Dermis microvascular lymphatic vessel endothelial cell (primary cell): ENCODE results near the gene FOXQ1. TPM values are rescaled to one million over a fixed set of nuclear protein-coding genes. Genes with fewer than 3 reads are reported as not detected.

Source experiments
- DNase-seq, 2 donors: peaks; one replicate each; pipeline versions ENCODE4 v3.0.0 to v3.0.0-alpha.2; 2010; ENCODE audit warnings: low read depth in 2 of 2
- total RNA-seq: library from RNA; depleted of rRNA; stranded (reverse); fragments of >200 nt; gene quantifications from 2 replicates; pipeline ENCODE4 v1.2.1, GENCODE V29; 2014

FOXQ1 gene, protein sequence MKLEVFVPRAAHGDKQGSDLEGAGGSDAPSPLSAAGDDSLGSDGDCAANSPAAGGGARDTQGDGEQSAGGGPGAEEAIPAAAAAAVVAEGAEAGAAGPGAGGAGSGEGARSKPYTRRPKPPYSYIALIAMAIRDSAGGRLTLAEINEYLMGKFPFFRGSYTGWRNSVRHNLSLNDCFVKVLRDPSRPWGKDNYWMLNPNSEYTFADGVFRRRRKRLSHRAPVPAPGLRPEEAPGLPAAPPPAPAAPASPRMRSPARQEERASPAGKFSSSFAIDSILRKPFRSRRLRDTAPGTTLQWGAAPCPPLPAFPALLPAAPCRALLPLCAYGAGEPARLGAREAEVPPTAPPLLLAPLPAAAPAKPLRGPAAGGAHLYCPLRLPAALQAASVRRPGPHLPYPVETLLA
- not detected in 2 replicates for total RNA-seq

DNA sequence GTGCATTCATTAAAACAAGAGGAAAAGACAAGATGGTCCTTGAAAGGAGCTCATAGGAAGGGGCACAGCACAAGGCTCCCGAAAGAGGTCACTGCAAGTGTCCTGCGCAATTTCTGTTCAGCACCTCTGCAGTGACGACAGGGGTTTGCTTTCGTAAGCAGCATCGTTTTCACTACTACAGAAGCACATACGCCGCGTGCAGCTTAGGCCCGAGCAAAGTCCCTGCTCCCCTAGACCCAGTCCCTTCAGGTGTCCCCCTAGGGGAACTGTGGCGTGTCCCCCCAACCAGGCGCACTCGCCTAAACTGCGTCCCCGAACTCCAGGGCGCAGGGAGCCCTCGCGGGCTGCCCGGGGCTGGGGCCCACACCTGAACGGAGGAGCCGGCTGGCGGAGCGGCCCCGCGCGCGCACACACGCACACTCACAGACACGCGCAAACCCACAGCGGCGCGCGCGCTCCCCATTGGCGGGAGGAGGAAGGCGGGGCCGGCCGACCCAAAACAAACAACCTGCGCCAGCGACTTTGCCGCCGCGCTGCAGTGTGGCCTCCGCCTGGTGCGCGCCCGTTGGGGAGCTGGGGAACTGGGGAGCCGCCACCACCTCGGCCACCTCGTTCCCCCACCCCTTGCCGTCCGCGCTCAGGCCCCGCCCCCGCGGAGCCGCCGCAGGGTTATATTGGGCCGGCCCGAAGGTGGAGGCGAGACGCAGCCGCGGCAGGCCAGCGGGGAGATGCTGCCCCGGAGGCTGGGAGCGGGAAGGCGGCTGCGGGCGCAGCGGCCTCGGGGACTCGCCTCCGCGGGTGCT is at the start of gene FOXQ1:
FOXQ1 (plus strand) TSS at position 699 of the 803 bp plus-strand sequence. CDS start 607 bp downstream, outside the sequence.
- no peak for DNase-seq

DNA sequence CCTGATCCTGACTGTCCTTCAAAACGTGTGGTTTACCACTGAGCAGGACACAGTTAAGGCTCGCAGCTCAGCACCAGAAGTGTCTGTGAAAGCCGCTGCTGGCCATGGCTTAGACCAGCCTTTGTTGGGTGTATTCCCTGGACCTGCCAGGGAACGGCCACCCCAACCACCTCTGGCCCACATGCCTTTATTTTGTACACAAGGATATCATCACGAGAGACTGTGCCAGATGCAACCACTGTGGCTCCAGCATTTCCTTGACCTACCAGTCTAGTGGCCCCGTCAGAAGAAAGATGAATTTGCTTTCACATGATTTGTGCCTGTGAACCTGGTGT is 49.2 kb upstream of the FOXQ1 start:
- DNase-seq, result no peak

DNA sequence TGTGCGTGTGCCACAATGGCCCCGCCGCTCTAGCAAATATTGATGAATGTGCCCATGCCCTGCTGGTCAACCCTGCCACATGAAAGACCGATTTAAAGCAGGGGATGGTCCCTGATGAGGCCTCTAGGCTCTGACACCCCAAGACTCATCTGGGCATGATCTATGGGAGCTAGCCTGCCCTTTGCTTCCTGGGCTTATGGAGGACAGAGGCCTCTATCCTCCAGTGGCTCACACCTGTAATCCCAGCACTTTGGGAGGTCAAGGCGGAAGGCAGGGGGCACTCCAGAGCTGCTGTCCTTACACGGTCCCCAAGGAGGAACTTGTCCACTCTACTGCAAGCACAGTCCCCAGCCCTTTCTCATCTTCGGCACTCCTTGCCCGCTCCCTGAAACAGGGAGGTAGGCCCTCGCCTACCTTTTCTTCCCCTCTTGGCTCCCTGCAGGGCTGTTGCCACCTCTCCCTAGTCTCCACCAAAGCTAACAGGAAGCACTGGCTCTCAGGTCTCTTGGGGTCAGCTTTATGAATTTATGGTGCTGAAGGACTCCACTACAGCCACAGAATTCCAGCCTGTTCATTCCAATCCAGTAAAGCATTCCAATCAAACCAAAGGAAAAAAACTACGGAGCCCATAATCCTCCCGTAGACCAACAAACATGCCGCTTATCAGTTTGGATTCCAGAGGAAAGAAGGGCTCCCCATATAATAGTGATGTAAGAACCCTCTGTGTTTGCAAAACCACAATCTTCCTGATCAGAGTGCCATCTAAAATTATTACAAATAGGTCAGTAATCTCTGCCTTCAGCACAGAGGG is 48.7 kb upstream of the FOXQ1 start:
- DNase-seq, result no peak

DNA sequence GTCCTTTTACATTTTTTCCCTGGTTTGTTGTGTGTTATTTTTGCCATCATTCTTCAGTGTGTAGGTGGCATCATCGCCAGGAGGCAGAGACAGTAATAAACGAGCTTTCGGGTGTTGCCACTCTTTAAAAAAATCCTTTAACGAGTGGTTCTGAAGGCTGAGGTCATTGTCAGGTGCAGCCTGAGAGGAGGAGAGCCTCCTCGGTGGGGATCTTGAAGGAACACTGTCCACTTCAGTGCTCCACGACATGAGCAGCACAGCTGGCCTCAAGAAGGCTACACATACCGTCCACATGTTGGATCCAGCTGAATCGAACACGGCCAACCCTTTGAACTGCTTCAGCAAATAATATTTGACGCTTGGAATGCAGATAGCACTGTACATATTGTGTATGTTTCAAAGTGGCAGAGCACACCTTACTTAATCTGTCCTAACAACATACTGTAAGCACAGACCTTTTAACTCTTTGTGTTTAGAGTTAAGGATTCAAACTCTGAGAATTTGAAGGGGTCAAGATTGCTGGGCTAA is 48.0 kb upstream of the FOXQ1 start:
- no peak for DNase-seq

DNA sequence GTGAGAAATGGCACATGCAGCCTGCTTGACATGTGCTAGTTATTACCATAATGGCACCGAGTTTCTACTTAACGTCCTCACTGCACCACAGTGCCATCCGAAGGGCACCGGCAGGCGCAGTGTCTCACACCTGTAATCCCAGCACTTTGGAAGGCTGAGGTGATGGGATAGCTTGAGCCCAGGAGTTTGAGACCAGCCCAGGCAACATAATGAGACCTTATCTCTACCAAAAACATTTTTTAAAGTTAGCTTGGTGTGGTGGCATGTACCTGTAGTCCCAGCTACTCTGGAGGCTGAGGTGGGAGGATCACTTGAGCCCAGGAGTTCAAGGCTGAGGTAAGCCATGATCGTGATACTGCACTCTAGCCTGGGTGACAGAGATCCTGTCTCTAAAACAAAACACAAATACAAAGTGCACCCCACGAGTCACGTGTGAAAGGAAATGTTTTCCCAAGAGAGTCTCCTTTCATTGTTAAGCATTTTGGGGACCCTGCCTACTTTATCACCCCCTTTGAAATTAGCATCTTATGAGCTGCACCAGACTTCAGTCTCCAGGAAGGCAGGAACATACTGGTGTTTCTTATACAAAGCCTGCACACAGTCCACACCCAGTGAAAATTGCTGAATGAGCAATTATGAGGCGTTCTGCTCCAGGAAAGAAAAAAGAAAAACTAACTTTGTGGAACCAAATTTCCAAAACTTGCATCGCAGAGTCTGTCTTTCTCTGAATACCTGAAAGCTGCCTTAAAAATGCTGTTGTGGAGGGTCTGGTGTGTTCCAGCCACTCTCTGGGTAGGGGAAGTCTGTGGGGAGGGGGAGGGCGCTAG is 47.1 kb upstream of the FOXQ1 start:
- DNase-seq, result no peak

DNA sequence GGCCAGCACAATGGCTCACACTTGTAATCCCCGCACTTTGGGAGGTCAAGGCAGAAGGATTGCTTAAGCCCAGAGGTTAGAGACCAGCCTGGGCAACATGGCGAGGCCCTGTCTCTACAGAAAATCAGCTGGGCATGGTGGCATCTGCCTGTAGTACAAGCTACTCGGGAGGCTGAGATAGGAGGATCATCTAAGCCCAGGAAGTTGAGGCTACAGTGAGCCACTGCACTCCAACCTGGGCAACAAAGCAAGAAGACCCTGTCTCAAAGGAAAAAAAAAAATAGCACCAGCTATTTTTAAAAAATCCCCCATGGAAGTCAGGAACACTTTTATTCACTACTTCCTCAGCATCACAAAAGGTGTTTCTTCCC is 45.2 kb upstream of the FOXQ1 start:
- DNase-seq, result no peak

DNA sequence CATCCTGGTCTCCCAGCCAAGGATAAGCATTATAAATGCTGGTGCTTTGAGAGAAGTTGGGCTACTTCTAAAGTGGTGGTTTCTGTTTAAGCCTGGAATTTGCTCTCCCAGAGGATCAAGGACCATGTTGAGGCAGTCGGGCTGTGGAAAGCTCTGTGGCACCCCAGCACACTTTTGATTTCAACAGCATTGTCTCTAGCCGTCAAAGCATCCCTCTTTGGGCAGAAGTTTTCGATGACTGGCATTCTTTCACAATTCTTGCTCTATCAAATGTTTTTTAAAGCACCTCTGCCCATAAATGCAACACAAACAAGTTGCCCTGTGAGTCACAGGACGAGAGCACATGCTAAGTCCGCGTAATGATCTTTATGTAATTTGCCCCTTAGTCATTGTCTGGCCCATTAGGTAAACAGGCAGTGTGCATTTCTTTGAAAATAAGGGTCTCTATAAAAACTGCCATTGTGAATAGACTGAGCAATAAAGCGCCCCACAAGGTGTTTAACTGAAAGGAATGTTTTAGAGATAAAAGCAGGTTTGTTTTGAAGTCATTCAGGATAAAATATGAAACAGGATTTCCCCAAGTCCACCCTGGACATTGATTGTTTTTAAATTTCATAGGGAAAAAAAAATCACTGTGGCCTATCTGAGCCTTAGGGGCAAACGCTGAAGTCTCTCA is 44.7 kb upstream of the FOXQ1 start:
- no peak for DNase-seq

DNA sequence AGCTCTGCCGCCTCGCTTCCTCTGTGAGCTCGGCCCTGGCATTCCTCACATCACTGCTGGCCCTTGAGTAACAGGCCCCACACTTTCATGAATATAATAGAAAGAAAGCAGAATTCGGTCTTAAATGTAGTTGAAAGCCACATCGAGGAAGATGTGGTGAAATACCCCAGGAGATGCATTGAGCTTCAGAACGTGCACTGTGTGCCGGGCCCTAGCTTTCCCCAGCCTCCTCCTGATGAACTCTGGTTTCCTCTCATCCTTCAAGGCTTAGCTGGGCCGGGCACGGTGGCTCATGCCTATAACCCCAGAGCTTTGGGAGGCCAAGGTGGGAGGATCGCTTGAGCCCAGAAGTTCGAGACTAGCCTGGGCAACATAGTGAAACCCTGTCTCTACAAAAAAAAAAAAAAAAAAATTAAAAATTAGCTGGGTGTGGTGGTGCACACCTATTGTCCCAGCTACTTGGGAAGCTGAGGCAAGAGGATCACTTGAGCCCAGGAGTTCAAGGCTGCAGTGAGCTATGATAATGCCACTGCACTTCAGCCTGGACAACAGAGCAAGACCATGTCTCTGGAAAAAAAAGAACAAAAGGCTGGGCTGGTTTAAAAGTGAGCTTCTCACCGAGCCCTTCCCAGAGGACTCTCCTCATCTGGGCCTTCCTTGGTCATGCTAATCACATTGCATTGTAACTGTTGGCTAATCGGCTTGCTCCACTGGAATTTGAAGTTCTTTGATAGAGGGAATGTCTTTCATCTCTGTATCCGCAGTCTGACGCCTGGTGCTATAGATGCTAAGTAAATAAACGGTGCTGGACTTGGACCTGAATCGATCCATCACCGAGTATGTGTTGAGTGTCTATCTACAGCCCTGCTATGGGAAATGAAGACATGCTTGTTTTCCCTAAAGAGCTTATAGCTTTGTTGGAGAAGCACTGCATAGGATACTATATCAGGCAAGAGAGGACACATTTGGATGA is 43.8 kb upstream of the FOXQ1 start:
- no peak for DNase-seq

DNA sequence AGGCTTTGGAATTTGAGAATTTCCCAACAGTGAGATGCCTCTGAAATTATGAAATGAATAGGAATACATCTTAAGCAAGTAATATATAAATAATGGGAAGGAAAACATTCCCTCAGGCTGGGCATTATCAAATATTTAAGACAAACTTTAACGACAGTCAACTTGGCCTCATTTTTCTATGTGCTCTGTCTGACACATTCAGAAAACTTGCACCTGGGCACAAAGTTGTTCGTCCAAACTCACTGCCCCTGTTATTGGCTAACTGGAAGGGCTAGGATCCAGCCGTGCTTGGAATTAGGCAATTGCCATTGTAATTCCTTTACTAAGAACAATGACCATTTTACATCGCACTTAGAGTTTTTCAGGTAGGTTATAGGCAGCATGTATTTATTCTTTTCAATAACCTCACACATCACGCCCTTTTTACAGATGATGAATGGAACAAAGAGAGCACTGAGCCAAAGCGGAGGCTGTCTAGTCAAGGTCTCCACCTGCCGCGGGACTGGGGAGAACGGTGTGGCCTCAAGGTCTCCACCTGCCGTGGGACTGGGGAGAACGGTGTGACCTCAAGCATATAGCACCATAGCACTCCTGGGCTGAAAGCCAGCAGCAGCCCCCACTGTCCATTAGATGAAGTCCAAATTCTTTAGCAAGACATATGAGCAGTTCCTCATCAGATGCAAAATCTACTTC is 40.7 kb upstream of the FOXQ1 start:
- no peak for DNase-seq

DNA sequence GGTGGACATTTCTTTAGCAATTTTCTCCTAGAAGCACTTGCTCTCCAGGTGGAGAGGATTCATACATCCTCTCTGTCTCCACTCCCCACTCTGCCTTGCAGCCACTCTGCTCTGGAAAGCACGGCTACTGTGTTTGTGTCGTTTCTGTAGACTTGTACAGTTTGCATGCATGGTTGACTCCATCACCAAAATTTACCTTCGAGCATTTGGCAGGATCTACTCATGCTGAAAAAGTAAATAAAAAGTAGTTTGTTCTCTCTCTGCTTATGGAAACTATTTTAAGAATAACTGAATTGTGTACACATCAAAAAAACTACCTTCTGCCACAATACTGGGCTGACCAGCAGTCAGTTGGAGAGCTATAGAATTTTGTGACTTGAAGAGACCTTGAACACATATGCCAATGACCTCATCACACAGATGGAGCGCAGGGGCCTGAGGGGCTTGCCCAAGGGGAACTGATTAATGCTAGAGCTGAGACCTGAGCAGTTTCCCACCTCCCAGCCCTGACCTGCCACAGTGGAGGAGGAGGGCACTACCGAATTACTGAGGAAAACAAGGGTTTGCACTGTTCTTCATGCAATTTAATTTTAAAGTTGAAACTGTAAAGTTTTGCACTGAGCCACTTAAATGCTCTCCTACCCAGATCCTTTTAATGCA is 33.7 kb upstream of the FOXQ1 start:
- no peak for DNase-seq

DNA sequence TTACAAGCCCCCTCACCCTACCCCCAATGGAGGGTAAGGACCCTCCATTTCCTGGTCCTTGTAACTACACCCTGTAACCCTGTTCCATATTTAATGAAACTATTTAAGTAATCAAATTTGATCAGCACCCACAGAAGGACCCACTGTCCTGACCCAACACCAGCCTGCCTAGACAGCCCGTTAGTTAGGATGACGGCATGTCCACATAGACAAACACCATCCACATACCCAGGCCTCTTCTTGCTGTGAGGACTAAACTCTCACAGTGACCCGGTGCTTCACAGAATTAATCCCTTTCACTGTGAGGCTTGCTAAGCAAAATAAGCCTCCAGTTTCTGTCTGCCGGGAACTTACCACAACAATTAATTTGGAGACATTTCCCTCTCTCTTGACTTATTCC is 32.8 kb upstream of the FOXQ1 start:
- DNase-seq, result no peak

DNA sequence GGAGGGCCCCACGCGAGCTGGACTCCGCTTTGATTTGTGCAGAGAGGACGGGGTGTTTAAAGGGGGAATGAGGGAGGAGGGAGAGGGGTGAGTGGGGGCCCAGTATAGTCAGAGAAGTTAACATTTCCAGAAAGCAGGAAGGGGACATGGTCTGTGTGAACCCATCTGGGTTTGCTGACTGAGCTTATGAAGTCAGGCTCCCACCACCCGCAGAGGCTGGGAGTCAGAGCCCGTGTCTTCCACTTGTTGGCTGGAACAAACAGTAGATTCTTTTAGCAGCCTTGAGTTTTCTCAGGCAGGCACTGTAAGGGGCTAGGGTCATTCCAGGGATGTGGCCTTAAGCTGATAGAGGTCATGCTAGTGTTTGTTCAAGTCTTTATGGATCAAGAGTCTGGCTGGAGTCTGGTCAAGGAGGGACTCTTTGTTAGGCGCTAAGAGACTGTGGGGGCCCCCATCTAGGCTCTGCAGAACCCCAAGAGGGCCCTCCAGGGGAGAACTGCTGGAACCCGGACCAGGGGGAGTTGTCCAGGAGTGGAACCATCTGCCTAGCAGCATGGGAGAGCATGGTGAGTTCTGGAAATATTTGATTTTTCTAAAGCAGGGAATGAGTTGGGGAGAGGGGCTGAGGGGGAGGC is 31.1 kb upstream of the FOXQ1 start:
- no peak for DNase-seq

DNA sequence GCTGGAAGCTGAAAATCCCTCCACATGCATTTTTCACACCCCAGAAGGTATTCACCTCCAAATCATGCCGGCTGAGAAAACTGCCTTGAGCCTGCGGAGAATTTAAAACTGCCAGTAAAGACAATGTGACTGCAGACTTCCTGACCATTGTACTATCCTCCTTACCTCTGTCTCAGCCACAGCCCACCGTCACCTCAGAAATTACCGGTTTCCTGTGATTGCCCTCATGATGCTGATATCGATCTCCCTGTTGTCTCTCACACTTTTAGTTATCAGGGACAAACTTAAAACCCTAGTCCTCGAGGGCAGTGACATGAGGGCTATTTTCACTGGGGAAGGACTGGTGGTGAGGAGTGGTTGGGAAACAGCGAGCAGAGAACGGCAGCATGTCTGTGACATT is 30.2 kb upstream of the FOXQ1 start:
- DNase-seq, result no peak

DNA sequence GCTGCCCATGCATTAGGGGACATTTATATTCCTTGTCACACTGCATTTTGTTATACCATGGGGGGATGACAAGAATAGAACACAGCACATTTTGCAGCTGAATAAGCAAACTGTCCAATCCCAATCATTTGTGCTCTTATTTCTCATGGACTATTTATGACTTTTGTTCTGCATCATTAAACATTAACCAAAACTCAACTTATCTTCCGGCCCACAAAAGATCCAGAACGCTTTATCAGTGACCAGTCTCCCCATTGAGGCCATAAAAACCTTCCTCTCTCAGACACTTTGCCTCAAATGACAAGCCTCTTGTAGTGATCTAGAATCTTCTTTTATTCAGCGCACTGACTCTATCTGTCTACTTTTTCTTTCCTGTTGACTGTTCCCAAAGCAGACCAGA is 28.4 kb upstream of the FOXQ1 start:
- no peak for DNase-seq

DNA sequence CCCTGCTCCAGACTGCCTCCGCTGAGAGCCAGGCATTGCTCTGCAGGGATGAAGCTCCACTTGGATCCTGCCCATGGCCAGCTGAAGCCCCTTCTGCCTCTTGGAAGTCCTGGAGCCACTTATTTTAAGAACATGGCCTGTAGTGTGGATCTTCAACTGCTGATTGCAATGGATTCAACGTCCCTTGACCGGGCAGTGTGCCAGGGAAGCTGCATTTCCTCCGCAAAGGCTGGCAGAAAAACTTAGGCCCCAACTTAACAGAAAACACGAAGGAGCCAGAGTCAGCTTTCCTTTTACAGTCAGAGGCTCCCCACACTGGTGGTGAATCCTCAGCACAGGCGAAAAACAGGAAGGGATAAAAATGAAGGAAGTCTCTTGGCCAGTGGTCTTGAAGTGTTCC is 26.3 kb upstream of the FOXQ1 start:
- DNase-seq, result no peak

DNA sequence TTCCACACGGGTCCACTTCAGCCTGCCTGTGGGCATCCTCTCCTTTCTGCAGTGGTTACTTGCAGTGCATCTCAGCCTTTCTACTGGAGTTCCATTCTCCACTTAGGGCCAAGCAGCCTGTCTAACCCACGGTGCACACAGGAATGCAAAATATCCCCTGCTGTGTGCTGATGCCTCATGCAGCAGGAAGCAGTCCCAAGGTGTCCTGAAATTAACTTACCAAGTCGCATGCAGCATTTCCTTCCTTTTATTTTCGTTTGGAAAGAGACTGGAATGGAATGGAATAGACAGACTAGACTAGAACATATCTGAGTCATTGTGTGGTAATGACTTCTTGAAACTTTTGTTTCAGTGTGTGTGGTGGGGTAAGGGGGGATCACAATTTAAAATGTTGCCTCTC is 25.9 kb upstream of the FOXQ1 start:
- DNase-seq, result no peak

DNA sequence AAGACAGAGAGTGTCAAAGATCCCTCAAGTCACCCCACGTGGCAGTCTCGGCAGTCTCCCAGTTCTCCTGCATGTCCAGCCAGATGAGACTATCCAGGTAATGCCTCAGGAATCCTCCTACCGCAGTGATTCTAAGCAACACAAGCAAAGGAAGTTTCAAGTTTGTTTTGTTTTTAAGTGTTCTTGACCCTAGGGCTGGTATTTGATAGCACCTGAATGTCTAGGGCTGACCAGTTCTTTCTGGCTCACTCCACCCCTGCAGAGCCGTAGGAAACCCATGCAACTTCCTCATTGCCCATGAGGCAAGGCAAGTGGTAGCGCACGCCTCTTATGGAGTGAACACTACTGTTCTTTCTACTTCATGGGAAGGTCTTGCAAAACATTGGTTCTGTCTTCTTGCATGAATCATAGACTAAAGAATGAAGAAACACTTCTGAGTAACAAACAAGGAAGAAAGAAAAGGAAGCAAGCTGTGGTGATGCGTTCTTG is 24.8 kb upstream of the FOXQ1 start:
- DNase-seq, result no peak

DNA sequence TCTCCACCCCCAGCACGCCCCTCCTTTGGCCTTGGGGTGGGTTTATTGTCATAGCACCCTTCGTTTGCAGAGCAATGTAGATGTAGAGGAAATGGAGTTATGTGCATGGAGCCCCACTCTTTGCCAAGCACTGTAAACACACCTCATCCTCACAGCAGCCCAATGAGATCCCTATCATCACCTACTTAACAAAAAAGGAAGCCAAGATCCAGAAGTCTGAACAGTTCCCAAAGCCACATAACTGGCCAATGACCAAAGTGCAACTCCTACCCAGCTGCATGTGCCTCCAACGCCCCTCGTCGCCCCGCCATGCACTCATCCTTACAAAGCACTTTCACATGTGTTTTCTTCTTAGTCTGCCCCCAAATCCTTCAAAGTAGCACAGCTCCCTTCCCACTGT is 21.8 kb upstream of the FOXQ1 start:
- DNase-seq, result no peak
